Measurements from ENCODE around the gene CCNL1. TPM values are rescaled to one million over a fixed set of nuclear protein-coding genes. Genes with fewer than 3 reads are reported as not detected.

CCNL1 gene
- total and polyA plus RNA-seq, 2 donors (not counting 3 experiments of a cell fraction or from before 2014, with no cell fraction given): 119 to 137 TPM

DNA sequence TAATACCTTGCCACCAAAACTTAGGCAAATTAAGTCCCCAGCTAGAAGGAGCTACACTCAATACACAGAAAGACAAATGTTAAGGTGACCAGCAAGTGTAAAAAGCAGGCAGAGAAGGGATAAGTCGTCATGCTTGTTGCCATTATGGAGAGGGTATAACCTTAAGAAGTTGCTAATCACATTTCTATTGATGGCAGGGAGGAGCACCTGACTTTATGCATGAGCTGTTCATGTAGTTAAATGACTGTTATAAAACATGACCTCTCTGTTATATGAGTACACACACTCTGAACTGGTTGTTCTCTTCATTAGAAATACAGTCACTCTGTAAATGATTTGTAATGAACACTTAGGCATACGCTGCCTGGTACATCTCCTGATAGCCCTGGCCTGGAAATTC is 6.6 kb upstream of the CCNL1 start:
- H3K4me3 ChIP-seq (replicated peaks in 1 of 3; ENCODE audit: insufficient read depth in 1 of 3, low read depth in 1 of 3, low read length in 3 of 3): no peak overlapping the region
- no TSS peak for BruUV-seq (replicated peaks)
- H3K27ac ChIP-seq (ENCODE audit: insufficient read depth, low read depth, low read length): no peak overlapping the region
- no peak for FAIRE-seq
- ChIA-PET POLR2A (no interaction called here), CTCF (no interaction called here)
- no peak overlapping the region for H2AFZ ChIP-seq (ENCODE audit: low read depth, low read length)
- H3K9me1 ChIP-seq (replicated peaks; ENCODE audit: control insufficient read depth, extremely low read depth, insufficient read depth, low read length): no peaks in the 10 kb centered on the region
- no peak for DNase-seq (ENCODE audit: low read depth, low spot score)
- no peaks in the 10 kb centered on the region for H4K20me1 ChIP-seq (replicated peaks; ENCODE audit: control insufficient read depth, extremely low read depth, insufficient read depth, low read length)
- H3K27me3 ChIP-seq (ENCODE audit: control insufficient read depth in 2 of 2, insufficient read depth in 2 of 2, low read length in 2 of 2): no peaks in the 10 kb centered on the region
- dilution Hi-C loops (cut with MboI; ENCODE audit: extremely low pct_ligation_motif_present, low sequenced_read_pairs): no loop called here
- H3K79me2 ChIP-seq (ENCODE audit: control insufficient read depth, insufficient read depth, low read length): no peaks in the 10 kb centered on the region
- intact Hi-C loops (cut with micrococcal nuclease): loop anchor here (10.0 kb wide), 1 partner anchor 1292 kb away; the partner anchor contains the start of gene GMPS
- H3K36me3 ChIP-seq (ENCODE audit: control insufficient read depth in 2 of 2, extremely low read depth in 1 of 2, insufficient read depth in 2 of 2, low read length in 2 of 2): no peaks in the 10 kb centered on the region
- H3K9ac ChIP-seq (replicated peaks; ENCODE audit: extremely low read depth, insufficient read depth, low read length): no peak overlapping the region
- no peaks in the 10 kb centered on the region for H3K9me3 ChIP-seq (replicated peaks; ENCODE audit: control insufficient read depth, insufficient read depth, low read length)
- H3K4me1 ChIP-seq (ENCODE audit: control insufficient read depth, extremely low read depth, insufficient read depth, low read length): no peaks in the 10 kb centered on the region
- TF ChIP-seq POLR2AphosphoS5 (IDR thresholded peaks at IDR 0.05; ENCODE audit: insufficient read depth, low read depth, low read length) (no peak), CTCF (IDR thresholded peaks at IDR 0.05; ENCODE audit: extremely low read depth in 1 of 2, insufficient read depth in 1 of 2, low read depth in 1 of 2, low read length in 2 of 2) (no peak), JUN (IDR thresholded peaks at IDR 0.05; ENCODE audit: borderline replicate concordance, insufficient read depth, insufficient read length, low read depth) (no peak), EZH2 (IDR thresholded peaks at IDR 0.05; ENCODE audit: borderline replicate concordance, low read depth, low read length, severe bottlenecking) (no peak), POLR2A (IDR thresholded peaks at IDR 0.05; ENCODE audit: low read depth, low read length) (no peak), GATA2 (IDR thresholded peaks at IDR 0.05; ENCODE audit: insufficient read depth, insufficient read length, low read depth, low read length) (no peak), MYC (IDR thresholded peaks at IDR 0.05; ENCODE audit: low read depth, low read length) (no peak), FOS (IDR thresholded peaks at IDR 0.05; ENCODE audit: borderline replicate concordance, insufficient read depth, low read length) (no peak)
- TF ChIP-seq, protein P1, sequence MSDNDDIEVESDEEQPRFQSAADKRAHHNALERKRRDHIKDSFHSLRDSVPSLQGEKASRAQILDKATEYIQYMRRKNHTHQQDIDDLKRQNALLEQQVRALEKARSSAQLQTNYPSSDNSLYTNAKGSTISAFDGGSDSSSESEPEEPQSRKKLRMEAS (IDR thresholded peaks at IDR 0.05; ENCODE audit: insufficient read depth, insufficient read length): no peak
- H3K4me2 ChIP-seq (ENCODE audit: insufficient read depth, low read length): no peak overlapping the region

Measured in endothelial cell of umbilical vein (primary cell).